Measurements from ENCODE around the gene ASB11.

DNA sequence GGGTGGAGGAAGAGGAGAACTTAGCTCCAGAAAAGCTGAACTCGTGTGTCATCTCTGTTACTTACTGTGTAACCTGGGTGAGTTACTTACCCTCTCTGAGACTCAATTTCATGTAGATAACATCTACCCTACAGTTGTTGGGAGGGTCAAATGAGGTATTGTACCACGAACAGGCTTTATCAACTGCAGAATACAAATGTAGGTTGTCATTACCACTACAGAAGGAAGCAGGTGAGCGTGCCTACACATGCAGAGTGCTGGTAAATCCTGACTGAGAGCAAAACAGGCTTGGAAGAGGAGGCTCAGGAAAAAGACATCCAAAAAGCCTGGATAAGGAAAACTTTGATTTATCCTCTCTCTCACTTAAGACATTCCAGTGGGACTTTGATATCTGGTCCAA is 12.7 kb upstream of the ASB11 start:
- no peak for TF ChIP-seq EP300 (IDR thresholded peaks at IDR 0.05; ENCODE audit: borderline replicate concordance)
- TF ChIP-seq CREB1 (IDR thresholded peaks at IDR 0.05; ENCODE audit: low read depth) = no peak
- TF ChIP-seq YY1 (IDR thresholded peaks at IDR 0.05; ENCODE audit: low read depth) = no peak
- no peak for TF ChIP-seq USF1 (IDR thresholded peaks at IDR 0.05)
- TF ChIP-seq RAD21 (IDR thresholded peaks at IDR 0.05; ENCODE audit: low read depth) = no peak
- no peak for TF ChIP-seq TEAD4 (IDR thresholded peaks at IDR 0.05)
- TF ChIP-seq ZBTB7A (IDR thresholded peaks at IDR 0.05; ENCODE audit: low read depth) = no peak
- TF ChIP-seq, protein P1, sequence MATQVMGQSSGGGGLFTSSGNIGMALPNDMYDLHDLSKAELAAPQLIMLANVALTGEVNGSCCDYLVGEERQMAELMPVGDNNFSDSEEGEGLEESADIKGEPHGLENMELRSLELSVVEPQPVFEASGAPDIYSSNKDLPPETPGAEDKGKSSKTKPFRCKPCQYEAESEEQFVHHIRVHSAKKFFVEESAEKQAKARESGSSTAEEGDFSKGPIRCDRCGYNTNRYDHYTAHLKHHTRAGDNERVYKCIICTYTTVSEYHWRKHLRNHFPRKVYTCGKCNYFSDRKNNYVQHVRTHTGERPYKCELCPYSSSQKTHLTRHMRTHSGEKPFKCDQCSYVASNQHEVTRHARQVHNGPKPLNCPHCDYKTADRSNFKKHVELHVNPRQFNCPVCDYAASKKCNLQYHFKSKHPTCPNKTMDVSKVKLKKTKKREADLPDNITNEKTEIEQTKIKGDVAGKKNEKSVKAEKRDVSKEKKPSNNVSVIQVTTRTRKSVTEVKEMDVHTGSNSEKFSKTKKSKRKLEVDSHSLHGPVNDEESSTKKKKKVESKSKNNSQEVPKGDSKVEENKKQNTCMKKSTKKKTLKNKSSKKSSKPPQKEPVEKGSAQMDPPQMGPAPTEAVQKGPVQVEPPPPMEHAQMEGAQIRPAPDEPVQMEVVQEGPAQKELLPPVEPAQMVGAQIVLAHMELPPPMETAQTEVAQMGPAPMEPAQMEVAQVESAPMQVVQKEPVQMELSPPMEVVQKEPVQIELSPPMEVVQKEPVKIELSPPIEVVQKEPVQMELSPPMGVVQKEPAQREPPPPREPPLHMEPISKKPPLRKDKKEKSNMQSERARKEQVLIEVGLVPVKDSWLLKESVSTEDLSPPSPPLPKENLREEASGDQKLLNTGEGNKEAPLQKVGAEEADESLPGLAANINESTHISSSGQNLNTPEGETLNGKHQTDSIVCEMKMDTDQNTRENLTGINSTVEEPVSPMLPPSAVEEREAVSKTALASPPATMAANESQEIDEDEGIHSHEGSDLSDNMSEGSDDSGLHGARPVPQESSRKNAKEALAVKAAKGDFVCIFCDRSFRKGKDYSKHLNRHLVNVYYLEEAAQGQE (IDR thresholded peaks at IDR 0.05; ENCODE audit: low read depth) = no peak
- TF ChIP-seq MAX (IDR thresholded peaks at IDR 0.05) = no peak
- TF ChIP-seq EGR1 (IDR thresholded peaks at IDR 0.05) = no peak
- no peak for TF ChIP-seq TAF1 (IDR thresholded peaks at IDR 0.05; ENCODE audit: low read depth)

Data from Ishikawa (cell line).